ENCODE data around the gene DGUOK. TPM values are rescaled to one million over a fixed set of nuclear protein-coding genes. Genes with fewer than 3 reads are reported as not detected.

The DGUOK gene
- total and polyA plus RNA-seq, 2 experiments from 2014 or later, result 50.9 to 116 TPM

- no peak overlapping the region for H3K4me2 ChIP-seq (ENCODE audit: unreplicated experiment)
- WGBS, 2 experiments (ENCODE audit: low coverage in 1 of 2, low lambda C conversion rate in 2 of 2, missing lambda C conversion rate in 2 of 2), result 40 to 45% methylated on average over 2 of the region's 2 CpGs
- peaks cover 34% of the 10 kb centered on the region for H3K4me1 ChIP-seq (ENCODE audit: insufficient read depth)
- H3K9me2 ChIP-seq (ENCODE audit: insufficient read depth), result no peaks in the 10 kb centered on the region
- H3K27ac ChIP-seq, result no peak overlapping the region
- no peak overlapping the region for H3K9ac ChIP-seq
- DNase-seq, result no peak
- in situ Hi-C loops (cut with MboI), result no loop called here
- H3K79me2 ChIP-seq (ENCODE audit: insufficient read depth), result peaks cover 76% of the 10 kb centered on the region
- no peaks in the 10 kb centered on the region for H3K36me3 ChIP-seq (ENCODE audit: low read depth)
- no peak overlapping the region for H3K4me3 ChIP-seq
- no peak for TF ChIP-seq EZH2 (IDR thresholded peaks at IDR 0.05; ENCODE audit: insufficient read depth, poor library complexity, severe bottlenecking)
- no peak for TF ChIP-seq EZH2phosphoT487 (IDR thresholded peaks at IDR 0.05; ENCODE audit: insufficient read depth, low read depth)
- peaks cover 53% of the 10 kb centered on the region for H3F3A ChIP-seq (ENCODE audit: insufficient read depth)
- H3K9me3 ChIP-seq (ENCODE audit: low read depth), result no peaks in the 10 kb centered on the region
- H4K20me1 ChIP-seq (ENCODE audit: insufficient read depth), result peaks cover 17% of the 10 kb centered on the region
- no peaks in the 10 kb centered on the region for H3K27me3 ChIP-seq (replicated peaks; ENCODE audit: insufficient read depth)
- no peak overlapping the region for H2AFZ ChIP-seq
These were observed 3.7 kb downstream of the DGUOK start for GRCh38 chr2:73930386-73930785.

- Histone ChIP-seq H3K9ac (no peak overlapping the region), H3K36me3 (ENCODE audit: low read depth) (no peaks in the 10 kb centered on the region), H3K27ac (no peak overlapping the region), H3K4me2 (ENCODE audit: unreplicated experiment) (no peak overlapping the region), H3K79me2 (ENCODE audit: insufficient read depth) (peaks cover 90% of the 10 kb centered on the region), H3K9me2 (ENCODE audit: insufficient read depth) (no peaks in the 10 kb centered on the region), H3K4me1 (ENCODE audit: insufficient read depth) (peaks cover 43% of the 10 kb centered on the region), H3K9me3 (ENCODE audit: low read depth) (no peaks in the 10 kb centered on the region), H3F3A (ENCODE audit: insufficient read depth) (peaks cover 61% of the 10 kb centered on the region), H3K27me3 (replicated peaks; ENCODE audit: insufficient read depth) (no peaks in the 10 kb centered on the region), H4K20me1 (ENCODE audit: insufficient read depth) (peaks cover 22% of the 10 kb centered on the region), H2AFZ (no peak overlapping the region), H3K4me3 (no peak overlapping the region)
- in situ Hi-C loops (cut with MboI), result no loop called here
- 71 to 78% methylated on average over 7 of the region's 7 CpGs for WGBS, 2 experiments (ENCODE audit: low coverage in 1 of 2, low lambda C conversion rate in 2 of 2, missing lambda C conversion rate in 2 of 2)
- DNase-seq, result peak; percentile 64
- no peak for TF ChIP-seq EZH2phosphoT487 (IDR thresholded peaks at IDR 0.05; ENCODE audit: insufficient read depth, low read depth)
- no peak for TF ChIP-seq EZH2 (IDR thresholded peaks at IDR 0.05; ENCODE audit: insufficient read depth, poor library complexity, severe bottlenecking)
These were observed 5.1 kb downstream of the DGUOK start for GRCh38 chr2:73931531-73932500.

GRCh38 chr2:73933194-73933593, 6.5 kb downstream of the DGUOK start:
- peaks cover 46% of the 10 kb centered on the region for H3K4me1 ChIP-seq (ENCODE audit: insufficient read depth)
- H3K9ac ChIP-seq, result no peak overlapping the region
- H2AFZ ChIP-seq, result no peak overlapping the region
- peaks cover 71% of the 10 kb centered on the region for H3F3A ChIP-seq (ENCODE audit: insufficient read depth)
- peak; percentile 39 for DNase-seq
- peaks cover 35% of the 10 kb centered on the region for H4K20me1 ChIP-seq (ENCODE audit: insufficient read depth)
- no peaks in the 10 kb centered on the region for H3K9me3 ChIP-seq (ENCODE audit: low read depth)
- 81 to 83% methylated on average over 3 of the region's 3 CpGs for WGBS, 2 experiments (ENCODE audit: low coverage in 1 of 2, low lambda C conversion rate in 2 of 2, missing lambda C conversion rate in 2 of 2)
- no peaks in the 10 kb centered on the region for H3K27me3 ChIP-seq (replicated peaks; ENCODE audit: insufficient read depth)
- H3K27ac ChIP-seq, result no peak overlapping the region
- no peaks in the 10 kb centered on the region for H3K9me2 ChIP-seq (ENCODE audit: insufficient read depth)
- H3K36me3 ChIP-seq (ENCODE audit: low read depth), result no peaks in the 10 kb centered on the region
- TF ChIP-seq EZH2phosphoT487 (IDR thresholded peaks at IDR 0.05; ENCODE audit: insufficient read depth, low read depth), result no peak
- no peak for TF ChIP-seq EZH2 (IDR thresholded peaks at IDR 0.05; ENCODE audit: insufficient read depth, poor library complexity, severe bottlenecking)
- in situ Hi-C loops (cut with MboI), result no loop called here
- H3K79me2 ChIP-seq (ENCODE audit: insufficient read depth), result peaks cover 90% of the 10 kb centered on the region
- no peak overlapping the region for H3K4me2 ChIP-seq (ENCODE audit: unreplicated experiment)
- no peak overlapping the region for H3K4me3 ChIP-seq

- peaks cover 80% of the 10 kb centered on the region for H3K79me2 ChIP-seq (ENCODE audit: insufficient read depth)
- H3K4me1 ChIP-seq (ENCODE audit: insufficient read depth), result peaks cover 63% of the 10 kb centered on the region
- in situ Hi-C loops (cut with MboI), result no loop called here
- no peaks in the 10 kb centered on the region for H3K27me3 ChIP-seq (replicated peaks; ENCODE audit: insufficient read depth)
- H3K4me2 ChIP-seq (ENCODE audit: unreplicated experiment), result no peak overlapping the region
- no peak overlapping the region for H3K4me3 ChIP-seq
- DNase-seq, result peak; percentile 36
- H3K36me3 ChIP-seq (ENCODE audit: low read depth), result no peaks in the 10 kb centered on the region
- H3K27ac ChIP-seq, result no peak overlapping the region
- H3K9me2 ChIP-seq (ENCODE audit: insufficient read depth), result no peaks in the 10 kb centered on the region
- no peak overlapping the region for H3K9ac ChIP-seq
- peaks cover 73% of the 10 kb centered on the region for H3F3A ChIP-seq (ENCODE audit: insufficient read depth)
- no peaks in the 10 kb centered on the region for H3K9me3 ChIP-seq (ENCODE audit: low read depth)
- no peak overlapping the region for H2AFZ ChIP-seq
- TF ChIP-seq EZH2phosphoT487 (IDR thresholded peaks at IDR 0.05; ENCODE audit: insufficient read depth, low read depth) (no peak), EZH2 (IDR thresholded peaks at IDR 0.05; ENCODE audit: insufficient read depth, poor library complexity, severe bottlenecking) (no peak)
- peaks cover 44% of the 10 kb centered on the region for H4K20me1 ChIP-seq (ENCODE audit: insufficient read depth)
These were observed 9.0 kb downstream of the DGUOK start for GRCh38 chr2:73935641-73936040.
